Lower leg skin (tissue), 3 donors: ENCODE data around the gene IQSEC3.

ENCODE experiments used
- POLR2A ChIP-seq, 2 donors: fragments of 450-650 bp; IDR thresholded peaks; one replicate each; pipeline ENCODE4 v1.6.1; 2016 to 2017; ENCODE audit warnings: antibody characterized with exemption in 2 of 2, mild to moderate bottlenecking in 1 of 2, moderate library complexity in 1 of 2
- TF ChIP-seq, protein P1 (sequence below), 3 donors: fragments of 450-650 bp; IDR thresholded peaks; one replicate each; pipeline ENCODE4 v1.5.1; 2016; ENCODE audit warnings: antibody characterized with exemption in 3 of 3, mild to moderate bottlenecking in 3 of 3, moderate library complexity in 2 of 3

DNA sequence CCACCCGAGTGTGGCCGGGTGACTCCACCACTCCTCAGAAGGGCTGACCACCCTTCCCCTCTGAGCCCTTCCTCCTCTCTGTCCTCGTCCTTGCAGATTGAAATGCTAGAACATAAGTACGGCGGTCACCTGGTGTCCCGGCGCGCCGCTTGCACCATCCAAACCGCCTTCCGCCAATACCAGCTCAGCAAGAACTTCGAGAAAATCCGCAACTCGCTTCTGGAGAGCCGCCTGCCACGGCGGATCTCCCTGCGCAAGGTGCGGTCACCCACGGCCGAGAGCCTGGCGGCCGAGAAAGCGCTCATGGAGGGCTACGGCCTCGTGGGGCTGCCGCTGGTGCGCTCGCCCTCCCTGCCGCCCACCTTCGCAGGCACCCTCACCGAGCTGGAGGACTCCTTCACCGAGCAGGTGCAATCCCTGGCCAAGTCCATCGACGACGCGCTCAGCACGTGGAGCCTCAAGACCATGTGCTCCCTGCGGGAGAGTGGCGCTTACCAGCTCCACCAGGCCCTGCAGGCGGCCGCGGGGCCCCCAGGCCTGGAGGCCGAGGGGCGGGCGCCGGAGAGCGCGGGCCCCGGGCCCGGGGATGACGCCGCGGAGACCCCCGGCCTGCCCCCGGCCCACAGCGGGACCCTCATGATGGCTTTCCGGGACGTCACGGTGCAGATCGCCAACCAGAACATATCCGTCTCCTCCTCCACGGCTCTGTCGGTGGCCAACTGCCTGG is 71.8 kb downstream of the IQSEC3 start:
- TF ChIP-seq, protein P1, sequence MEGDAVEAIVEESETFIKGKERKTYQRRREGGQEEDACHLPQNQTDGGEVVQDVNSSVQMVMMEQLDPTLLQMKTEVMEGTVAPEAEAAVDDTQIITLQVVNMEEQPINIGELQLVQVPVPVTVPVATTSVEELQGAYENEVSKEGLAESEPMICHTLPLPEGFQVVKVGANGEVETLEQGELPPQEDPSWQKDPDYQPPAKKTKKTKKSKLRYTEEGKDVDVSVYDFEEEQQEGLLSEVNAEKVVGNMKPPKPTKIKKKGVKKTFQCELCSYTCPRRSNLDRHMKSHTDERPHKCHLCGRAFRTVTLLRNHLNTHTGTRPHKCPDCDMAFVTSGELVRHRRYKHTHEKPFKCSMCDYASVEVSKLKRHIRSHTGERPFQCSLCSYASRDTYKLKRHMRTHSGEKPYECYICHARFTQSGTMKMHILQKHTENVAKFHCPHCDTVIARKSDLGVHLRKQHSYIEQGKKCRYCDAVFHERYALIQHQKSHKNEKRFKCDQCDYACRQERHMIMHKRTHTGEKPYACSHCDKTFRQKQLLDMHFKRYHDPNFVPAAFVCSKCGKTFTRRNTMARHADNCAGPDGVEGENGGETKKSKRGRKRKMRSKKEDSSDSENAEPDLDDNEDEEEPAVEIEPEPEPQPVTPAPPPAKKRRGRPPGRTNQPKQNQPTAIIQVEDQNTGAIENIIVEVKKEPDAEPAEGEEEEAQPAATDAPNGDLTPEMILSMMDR (IDR thresholded peaks at IDR 0.05) = no peak
- TF ChIP-seq POLR2A (IDR thresholded peaks at IDR 0.05) = no peak
